Limb (tissue), 2 donors: ENCODE results near the gene SERPINB1.
"Not testable (repeated sequence)": the region's sequence is repeated elsewhere in the genome, so short reads cannot be mapped to it uniquely, and the experiment has no call there.

Experiments used
- DNase-seq, 2 donors: peaks; one replicate each; pipeline ENCODE4 v3.0.0-alpha.2; 2016; ENCODE audit errors: extremely low spot score in 2 of 2

SERPINB1 gene

GRCh38 chr6:2818593-2818992 lies 23.1 kb downstream of the SERPINB1 start:
- no peak for DNase-seq

DNA sequence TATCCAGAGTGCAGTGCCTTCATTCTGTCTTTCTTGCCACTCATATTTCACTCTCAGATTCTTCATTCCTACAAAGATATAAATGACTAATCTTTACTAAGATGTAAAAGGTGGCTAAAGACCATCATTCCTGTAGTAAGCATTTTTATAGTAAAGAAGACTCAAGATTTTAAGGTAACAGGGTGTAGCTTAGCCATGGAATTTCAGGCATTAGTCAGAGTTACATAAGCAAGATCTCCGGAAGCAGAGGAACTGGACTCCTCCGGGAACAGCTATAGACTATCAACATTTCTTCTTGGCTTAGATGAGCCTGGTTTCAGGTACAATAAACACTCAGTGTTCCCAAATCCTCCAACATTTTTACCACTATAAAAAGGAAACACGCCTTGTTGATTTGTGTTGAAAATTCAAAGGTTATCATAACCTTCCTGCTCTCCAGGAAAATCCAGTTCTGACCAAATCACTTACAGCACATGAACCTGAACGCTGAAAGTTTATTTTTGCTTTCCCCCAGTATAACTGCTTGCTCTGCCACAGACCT lies 23.7 kb downstream of the SERPINB1 start:
- DNase-seq, result no peak

DNA sequence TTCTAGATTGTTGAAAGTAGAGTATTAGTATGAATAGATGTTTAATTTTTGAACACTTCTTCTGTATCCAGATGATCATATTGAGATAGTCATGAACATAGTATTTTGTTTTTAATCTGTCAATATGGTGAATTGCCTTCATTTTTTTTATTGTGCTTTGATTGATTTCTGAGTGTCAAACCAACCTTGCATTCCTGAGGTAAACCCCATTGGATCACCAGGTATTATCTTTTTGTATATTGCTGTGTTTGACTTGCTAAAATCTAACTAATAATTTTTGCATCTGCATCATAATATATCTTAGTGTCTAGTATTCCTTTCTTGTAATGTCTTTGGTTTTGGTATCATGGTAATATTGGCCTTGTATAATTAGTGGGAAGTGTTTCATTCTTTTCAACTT lies 25.5 kb downstream of the SERPINB1 start:
- no peak for DNase-seq

DNA sequence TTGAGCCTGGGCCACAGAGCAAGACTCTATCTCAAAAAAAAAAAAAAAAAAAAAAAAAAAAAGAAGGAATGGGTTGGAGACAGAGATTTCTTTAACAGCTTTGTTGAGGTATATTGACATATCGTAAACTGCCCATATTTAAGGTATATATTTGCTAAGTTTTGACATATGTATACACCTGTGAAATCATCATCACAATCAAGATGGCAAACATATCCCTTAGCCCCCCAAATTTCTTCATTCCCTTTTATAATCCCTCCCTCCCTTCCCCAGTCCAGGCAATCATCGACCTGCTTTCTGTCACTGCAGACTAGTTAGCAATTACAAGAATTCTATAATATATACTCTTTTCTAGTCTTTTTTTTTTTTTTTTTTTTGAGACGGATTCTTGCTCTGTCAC lies 29.0 kb downstream of the SERPINB1 start:
- DNase-seq, result no peak

DNA sequence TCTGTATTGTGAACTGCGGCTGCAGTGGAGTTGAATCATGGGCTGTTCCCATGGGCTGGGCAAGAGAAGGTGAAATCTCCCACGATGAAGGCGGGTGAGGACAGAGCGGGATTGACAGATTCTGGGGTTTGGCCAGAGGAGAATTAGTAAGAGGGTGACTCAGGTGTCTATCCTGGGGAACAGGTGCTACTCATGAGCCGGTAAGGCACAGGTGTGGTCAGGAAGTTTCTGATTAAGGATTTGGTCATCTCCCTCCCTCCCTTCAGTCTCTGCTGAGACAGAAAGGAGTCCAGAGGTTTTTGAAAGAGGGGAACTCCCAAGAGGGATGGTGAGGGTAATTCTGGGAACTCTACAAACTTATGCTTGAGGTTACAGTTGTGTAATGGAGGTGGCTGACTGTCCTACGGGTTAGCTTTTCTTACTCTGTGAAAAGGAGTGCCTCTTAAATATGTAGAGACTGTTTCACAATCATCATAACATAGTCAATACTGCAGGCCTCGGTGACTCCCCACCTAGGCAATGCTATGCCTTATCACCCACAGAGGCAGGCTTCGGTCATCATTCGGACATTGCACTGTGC lies 31.5 kb downstream of the SERPINB1 start:
- no peak for DNase-seq

- no peak for DNase-seq
Measured at GRCh38 chr6:2809015-2809414, 32.6 kb downstream of the SERPINB1 start.

- DNase-seq, result no peak
Measured at GRCh38 chr6:2807342-2808090, 34.1 kb downstream of the SERPINB1 start.

- DNase-seq, result no peak
Measured at GRCh38 chr6:2806644-2807043, 35.0 kb downstream of the SERPINB1 start.

DNA sequence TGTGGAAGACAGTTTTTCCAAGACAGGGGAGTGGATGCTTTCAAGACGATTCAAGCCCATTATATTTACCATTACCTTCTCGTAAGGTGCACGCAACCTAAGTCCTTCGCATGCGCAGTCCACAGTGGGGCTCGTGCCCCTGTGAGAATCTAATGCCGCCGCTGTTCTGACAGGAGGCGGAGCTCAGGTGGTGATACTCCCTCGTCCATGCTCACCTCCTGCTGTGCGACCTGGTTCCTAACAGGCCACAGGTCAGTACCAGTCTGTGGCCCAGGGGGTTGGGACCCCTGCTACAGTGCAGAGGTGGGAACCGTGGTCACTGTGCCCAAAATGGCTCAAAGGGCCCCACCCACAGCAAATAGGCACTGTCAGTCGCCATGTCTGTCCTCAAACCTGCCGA lies 36.6 kb downstream of the SERPINB1 start:
- DNase-seq, result no peak

- DNase-seq, result no peak
Measured at GRCh38 chr6:2804516-2804915, 37.1 kb downstream of the SERPINB1 start.

DNA sequence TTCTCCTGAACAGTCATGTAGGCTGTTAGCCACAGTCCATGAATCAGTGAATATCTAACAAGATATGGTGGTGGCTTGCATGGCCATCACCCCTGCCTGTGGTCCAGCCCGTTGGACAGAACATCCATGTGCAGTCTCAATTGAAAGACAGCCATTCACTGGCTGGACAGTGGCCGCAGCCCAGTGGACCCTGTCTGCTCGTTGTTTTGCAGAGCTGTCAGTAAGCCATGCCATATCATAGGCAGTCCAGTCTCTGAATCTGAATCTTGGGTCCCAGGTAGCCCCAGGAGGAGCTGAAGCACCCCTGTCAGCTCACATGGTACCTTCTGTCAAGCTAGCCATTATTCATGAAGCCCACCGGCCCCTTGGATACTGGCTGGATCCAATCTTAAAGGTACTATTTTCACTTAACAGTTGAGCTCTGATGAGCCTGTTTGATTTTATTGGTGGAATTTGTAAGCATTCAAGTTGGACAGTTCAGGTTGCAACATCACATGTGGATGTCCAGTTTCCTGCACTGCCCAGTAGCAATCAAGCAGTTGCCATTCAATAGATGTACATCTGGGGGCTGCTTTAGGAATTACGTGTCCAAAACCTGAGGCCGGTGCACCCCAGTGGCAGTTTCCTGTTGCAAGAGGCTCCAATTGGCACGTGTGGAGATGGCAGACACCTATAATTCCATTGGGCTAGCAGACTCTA lies 37.8 kb downstream of the SERPINB1 start:
- no peak for DNase-seq

DNA sequence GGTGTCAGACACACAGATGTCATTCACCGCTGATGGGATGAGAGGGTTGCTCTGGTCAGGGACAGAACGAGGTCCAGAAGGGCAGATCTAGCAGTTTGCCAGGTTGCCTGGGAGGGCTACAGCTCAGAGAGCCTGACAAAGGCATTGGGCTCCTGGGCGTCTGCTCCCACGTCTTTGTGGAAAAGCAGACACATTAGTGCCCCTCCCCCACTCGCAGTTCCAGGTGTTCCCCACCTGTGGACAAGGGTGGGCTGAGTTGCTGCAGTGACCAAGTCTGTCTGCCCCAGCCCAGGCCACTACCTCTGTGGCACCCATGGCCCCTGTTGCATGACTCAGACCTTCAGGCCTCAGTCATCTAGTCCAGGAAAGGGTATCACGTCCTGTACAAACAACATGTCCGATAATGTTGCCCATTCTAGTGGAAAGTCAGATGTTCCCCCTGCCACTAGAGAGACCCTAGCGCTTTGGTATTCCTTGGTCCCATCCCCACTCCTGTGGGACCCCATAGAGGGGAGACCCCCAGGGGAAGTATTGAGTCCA lies 39.1 kb downstream of the SERPINB1 start:
- no peak for DNase-seq

GRCh38 chr6:2801687-2802086 lies 40.0 kb downstream of the SERPINB1 start:
- not testable (repeated sequence) for DNase-seq

DNA sequence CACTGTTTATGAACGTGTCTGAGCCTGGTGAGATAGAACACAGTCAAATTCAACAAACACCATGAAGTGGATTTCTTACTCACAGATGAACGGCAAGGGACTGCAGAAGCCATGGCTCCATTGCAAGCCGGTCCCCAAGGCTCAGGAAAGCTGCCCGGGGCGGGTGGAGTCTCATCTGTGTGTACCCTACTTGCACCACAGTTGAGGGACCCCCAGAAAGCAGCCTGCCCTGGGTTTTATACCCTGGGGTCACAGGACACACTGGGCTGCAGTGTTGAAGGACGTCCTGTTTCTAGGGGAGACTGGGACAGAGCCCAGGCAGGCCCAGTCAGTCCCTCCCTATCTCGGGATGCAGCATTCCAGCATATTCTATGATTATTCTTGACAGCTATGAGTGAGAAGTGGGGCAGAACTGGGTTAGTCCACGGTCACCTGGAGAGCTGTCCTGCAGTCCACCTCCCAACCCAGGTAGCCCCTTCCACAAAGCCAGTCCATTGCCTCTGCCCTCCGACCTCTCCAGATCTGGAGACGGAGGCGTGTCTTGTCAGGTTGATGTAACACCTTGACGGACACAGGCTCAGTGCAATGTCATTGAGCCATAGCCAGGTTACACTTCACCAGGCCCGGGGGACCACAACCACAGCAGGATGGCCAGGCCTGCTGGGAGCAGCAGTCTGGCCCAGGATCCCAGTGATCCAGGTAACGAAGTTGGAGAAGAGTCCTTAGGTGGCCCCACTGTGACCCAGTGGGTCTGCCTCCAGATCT lies 40.9 kb downstream of the SERPINB1 start:
- DNase-seq, result no peak

DNA sequence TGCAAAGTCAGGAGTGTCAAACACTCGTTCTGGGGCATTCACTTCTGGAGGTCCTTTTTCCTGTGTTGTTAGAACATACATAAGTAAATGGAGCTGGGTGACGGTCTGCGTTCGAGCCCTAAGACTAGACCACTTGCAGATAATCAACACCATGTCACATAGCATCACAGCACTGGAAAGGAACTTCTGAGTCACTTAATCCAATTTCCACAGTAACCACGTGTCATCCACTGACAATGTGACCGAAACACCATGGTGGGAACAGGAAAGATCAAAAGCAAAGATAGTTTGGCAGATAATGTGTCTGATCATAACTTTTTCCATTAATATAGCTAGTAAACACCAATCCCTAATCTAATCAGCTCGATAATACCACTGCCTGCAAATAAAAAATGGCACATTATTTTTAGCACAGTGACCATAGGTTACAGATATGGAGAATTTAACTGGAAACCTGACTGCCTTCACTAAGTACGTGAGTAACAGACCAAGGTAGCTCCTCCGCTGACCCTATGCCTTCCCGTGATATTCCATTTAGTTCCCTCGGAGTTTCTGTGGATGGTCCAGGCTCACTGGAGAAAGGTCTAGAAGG lies 41.6 kb downstream of the SERPINB1 start:
- no peak for DNase-seq

GRCh38 chr6:2798586-2799134 lies 43.0 kb downstream of the SERPINB1 start:
- DNase-seq, result no peak

- no peak for DNase-seq
Measured at GRCh38 chr6:2797564-2798031, 44.1 kb downstream of the SERPINB1 start.

DNA sequence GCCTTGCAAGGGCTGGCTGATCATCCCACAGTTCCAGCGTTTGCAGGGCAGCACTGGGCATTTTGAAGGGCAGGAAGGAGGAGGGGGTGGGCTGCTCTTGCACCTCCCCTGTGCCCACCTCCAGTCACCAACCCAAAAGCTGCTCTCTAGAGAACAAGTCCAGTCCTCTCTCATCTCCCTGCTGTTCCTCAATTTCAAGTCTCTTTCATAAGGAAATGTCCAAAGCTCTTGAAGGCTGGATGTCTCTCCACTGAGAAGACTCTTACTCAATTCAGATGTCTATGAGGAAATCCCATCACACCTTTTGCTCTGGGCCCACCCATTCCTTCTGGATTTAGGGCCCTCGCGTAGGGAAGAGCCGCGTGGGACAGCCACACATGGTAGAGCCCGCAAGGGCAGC lies 44.8 kb downstream of the SERPINB1 start:
- no peak for DNase-seq

- no peak for DNase-seq
Measured at GRCh38 chr6:2795956-2796355, 45.7 kb downstream of the SERPINB1 start.

GRCh38 chr6:2795162-2795561 lies 46.5 kb downstream of the SERPINB1 start:
- no peak for DNase-seq
